Measurements from ENCODE around the gene C16orf46. TPM values are rescaled to one million over a fixed set of nuclear protein-coding genes. Genes with fewer than 3 reads are reported as not detected.
A peak's percentile ranks its signal among the peaks of the same experiment; 100 is the strongest.

Gene C16orf46
- total RNA-seq, 1 donor, result 0.54 TPM

GRCh38 chr16:81095953-81096714 is 19.1 kb upstream of the C16orf46 start, which contains the start of gene GCSH:
GCSH (minus strand) TSS chr16:81096395; CDS start chr16:81096278, 117 bp downstream.
- TF ChIP-seq, protein P1, sequence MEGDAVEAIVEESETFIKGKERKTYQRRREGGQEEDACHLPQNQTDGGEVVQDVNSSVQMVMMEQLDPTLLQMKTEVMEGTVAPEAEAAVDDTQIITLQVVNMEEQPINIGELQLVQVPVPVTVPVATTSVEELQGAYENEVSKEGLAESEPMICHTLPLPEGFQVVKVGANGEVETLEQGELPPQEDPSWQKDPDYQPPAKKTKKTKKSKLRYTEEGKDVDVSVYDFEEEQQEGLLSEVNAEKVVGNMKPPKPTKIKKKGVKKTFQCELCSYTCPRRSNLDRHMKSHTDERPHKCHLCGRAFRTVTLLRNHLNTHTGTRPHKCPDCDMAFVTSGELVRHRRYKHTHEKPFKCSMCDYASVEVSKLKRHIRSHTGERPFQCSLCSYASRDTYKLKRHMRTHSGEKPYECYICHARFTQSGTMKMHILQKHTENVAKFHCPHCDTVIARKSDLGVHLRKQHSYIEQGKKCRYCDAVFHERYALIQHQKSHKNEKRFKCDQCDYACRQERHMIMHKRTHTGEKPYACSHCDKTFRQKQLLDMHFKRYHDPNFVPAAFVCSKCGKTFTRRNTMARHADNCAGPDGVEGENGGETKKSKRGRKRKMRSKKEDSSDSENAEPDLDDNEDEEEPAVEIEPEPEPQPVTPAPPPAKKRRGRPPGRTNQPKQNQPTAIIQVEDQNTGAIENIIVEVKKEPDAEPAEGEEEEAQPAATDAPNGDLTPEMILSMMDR (IDR thresholded peaks at IDR 0.05; ENCODE audit: insufficient read depth, low read length), result no peak
- peak within 1 kb of the TSS; percentile 76 for H3K4me3 ChIP-seq (ENCODE audit: low read depth, low read length)

GRCh38 chr16:81095653-81095952 is 18.6 kb upstream of the C16orf46 start:
- peak overlapping the region; percentile 76 for H3K4me3 ChIP-seq (ENCODE audit: low read depth, low read length)
- TF ChIP-seq, protein P1 (IDR thresholded peaks at IDR 0.05; ENCODE audit: insufficient read depth, low read length), result no peak
- no peak for DNase-seq (ENCODE audit: low read depth)

More at GRCh38 chr16:81095953-81096714, 19.1 kb upstream of the C16orf46 start, which contains the start of gene GCSH:
- DNase-seq (ENCODE audit: low read depth), result peak; percentile 97

DNA sequence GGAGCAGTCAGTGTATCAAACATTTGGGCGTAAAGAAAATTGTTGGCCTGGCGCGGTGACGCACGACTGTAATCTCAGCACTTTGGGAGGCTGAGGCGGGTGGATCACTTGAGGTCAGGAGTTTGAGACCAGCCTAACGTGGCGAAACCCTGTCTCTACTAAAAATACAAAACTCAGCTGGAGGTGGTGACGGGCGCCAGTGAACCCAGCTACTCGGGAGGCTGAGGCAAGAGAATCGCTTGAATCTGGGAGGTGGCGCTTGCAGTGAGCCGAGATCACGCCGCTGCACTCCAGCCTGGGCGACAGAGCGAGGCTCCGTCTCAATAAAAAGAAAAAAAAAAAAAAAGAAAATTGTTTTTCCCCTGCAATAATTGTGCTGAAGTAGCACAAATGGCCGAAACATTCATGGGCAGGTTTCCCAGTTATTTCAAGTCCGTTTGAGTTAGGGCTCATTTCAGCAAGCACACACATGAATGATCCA is 17.8 kb upstream of the C16orf46 start:
- peak overlapping the region; percentile 76 for H3K4me3 ChIP-seq (ENCODE audit: low read depth, low read length)
- TF ChIP-seq, protein P1 (IDR thresholded peaks at IDR 0.05; ENCODE audit: insufficient read depth, low read length), result no peak
- peak; percentile 51 for DNase-seq (ENCODE audit: low read depth)

- TF ChIP-seq, protein P1 (IDR thresholded peaks at IDR 0.05; ENCODE audit: insufficient read depth, low read length), result no peak
- no peak for DNase-seq (ENCODE audit: low read depth)
- H3K4me3 ChIP-seq (ENCODE audit: low read depth, low read length), result no peak overlapping the region
These were observed 11.8 kb upstream of the C16orf46 start for GRCh38 chr16:81088836-81089235.

DNA sequence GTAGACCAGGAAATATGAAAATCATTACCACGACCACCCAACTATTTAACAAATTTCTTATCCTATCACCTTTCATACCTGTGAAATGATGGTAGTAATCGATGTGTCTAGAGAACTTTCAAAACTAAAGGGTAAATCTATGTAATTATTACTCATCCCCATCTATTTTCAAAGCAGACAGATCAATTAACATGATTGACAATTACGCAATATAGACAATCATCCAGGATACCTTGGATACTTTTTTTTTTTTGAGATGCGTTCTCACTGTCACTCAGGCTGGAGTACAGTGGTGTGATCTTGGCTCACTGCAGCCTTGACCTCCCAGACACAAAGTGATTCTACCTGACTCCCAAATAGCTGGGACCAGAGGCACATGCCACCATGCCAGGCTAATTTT is 4.0 kb upstream of the C16orf46 start:
- no peak for DNase-seq (ENCODE audit: low read depth)
- no peak overlapping the region for H3K4me3 ChIP-seq (ENCODE audit: low read depth, low read length)
- TF ChIP-seq, protein P1 (IDR thresholded peaks at IDR 0.05; ENCODE audit: insufficient read depth, low read length), result no peak

DNA sequence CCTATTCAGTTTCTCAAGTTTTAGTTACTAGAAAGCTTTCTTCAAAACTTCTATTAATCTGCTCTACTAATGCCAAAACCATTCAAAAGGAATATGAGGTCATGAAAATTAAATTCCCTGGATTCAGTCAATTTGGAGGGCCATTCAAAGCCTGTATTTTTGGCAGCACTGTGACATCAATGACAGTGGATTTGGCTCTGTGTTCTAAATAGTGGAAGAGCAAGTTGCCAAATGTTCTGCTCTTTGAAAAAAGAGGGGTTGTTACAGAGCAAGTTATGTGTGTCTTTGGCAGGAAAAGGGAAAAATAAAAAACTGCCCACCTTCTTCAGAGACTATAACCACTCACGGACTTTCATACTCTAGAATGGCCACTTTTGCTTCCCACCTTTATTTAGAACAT is 3.2 kb upstream of the C16orf46 start:
- H3K4me3 ChIP-seq (ENCODE audit: low read depth, low read length), result no peak overlapping the region
- DNase-seq (ENCODE audit: low read depth), result no peak
- TF ChIP-seq, protein P1 (IDR thresholded peaks at IDR 0.05; ENCODE audit: insufficient read depth, low read length), result no peak

Data from fibroblast of the aortic adventitia (primary cell).